GM18526 (cell line): ENCODE data around the gene PTPRG.

ENCODE experiments used
- POLR2A ChIP-seq: IDR thresholded peaks from 3 replicates; pipeline ENCODE4 v1.6.1; 2011; ENCODE audit not compliant: insufficient read length; ENCODE audit errors: extremely low read depth

Gene PTPRG

GRCh38 chr3:61668317-61668864, 107.0 kb downstream of the PTPRG start:
- no peak for TF ChIP-seq POLR2A

GRCh38 chr3:61669203-61669602, 107.8 kb downstream of the PTPRG start:
- no peak for TF ChIP-seq POLR2A

- no peak for TF ChIP-seq POLR2A
Observed at GRCh38 chr3:61669668-61670299, 108.4 kb downstream of the PTPRG start.

- TF ChIP-seq POLR2A, result no peak
Observed at GRCh38 chr3:61673651-61674050, 112.3 kb downstream of the PTPRG start.

DNA sequence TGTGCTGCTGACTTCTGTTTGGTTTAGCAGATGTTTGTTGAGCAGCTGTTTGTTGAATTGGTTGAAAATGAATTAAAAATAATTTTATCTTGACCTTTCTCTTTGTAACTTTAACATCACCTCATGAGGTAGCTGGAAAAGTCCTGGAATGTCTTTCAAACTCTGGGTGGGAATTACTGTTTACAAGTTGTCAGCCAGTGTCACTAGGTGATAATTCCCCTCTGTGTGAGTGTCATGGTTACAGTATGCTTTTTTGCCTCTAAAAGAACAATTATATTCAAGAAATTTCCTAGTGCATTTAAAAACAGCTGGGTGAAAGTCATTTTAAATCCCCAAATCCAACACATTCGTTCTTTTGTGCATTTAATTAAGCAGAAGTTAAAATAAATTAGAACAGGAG, 113.2 kb downstream of the PTPRG start:
- no peak for TF ChIP-seq POLR2A

- TF ChIP-seq POLR2A, result no peak
Observed at GRCh38 chr3:61679026-61679425, 117.7 kb downstream of the PTPRG start.

DNA sequence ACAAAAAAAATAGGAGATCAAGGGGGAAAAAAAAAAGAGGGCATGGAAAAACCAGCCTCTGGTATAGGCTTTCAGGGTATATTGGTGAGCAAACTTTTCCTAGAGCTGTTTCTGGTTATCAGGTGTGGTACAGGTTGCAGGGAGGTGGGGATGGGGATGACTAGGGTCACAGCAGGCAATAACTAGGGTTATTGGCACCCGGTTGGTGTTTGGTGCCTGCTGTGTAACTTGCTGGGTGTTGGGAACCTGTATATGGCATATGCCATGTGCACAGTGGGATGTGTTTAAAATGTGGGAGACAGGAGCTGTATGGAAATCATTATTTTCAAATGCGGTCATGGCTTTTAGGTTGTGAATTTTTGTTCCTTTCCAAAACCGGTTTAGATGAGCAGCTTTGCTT, 119.2 kb downstream of the PTPRG start:
- TF ChIP-seq POLR2A, result no peak

DNA sequence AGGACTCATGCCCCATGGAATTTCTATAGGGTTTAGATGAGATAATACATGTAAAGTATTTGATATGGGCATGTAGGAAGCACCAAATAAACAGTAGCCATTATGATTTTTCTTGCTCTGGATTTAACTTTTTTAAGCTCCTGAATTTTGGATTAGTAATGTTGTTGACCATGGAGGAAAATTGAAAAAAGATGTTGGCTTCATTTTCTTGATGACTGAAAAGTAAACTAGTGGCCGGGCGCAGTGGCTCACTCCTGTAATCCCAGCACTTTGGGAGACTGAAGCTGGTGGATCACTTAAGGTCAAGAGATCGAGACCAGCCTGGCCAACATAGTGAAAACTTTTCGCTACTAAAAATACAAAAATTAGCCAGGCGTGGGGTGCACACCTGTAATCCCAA, 120.3 kb downstream of the PTPRG start:
- TF ChIP-seq POLR2A, result no peak

- TF ChIP-seq POLR2A, result no peak
Observed at GRCh38 chr3:61682671-61683548, 121.5 kb downstream of the PTPRG start.

DNA sequence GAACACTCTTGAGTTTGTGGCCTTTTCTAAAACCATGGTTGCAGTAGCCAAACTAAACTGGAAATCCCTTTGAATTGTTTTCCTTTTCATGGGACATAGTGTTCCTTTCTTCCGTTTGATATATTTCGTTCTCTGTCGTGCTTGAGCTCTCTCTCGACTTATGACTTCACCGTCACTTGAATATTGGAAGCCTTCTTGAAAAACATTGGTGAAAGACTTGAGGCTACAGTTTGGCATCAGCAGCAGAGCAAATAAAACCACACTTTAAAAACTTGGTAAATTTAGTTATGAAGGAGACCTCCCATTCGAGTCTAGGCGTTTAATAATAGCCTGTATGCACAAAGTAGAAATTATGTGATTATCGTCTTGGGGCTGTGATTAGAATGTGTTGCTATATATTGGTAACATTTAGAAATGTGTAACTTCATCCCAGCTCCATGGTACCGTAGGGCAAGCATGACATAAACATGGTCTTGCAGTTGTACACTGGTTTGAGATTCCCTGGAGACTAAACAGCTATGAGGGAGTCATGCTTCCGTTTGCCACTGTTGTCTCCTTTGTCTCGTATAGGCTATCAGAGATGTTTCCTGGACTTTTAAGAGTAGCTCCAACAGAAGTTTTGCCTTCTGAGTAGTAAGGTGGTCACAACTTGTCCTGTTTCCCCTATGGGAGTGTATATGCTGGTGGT, 122.3 kb downstream of the PTPRG start:
- no peak for TF ChIP-seq POLR2A

DNA sequence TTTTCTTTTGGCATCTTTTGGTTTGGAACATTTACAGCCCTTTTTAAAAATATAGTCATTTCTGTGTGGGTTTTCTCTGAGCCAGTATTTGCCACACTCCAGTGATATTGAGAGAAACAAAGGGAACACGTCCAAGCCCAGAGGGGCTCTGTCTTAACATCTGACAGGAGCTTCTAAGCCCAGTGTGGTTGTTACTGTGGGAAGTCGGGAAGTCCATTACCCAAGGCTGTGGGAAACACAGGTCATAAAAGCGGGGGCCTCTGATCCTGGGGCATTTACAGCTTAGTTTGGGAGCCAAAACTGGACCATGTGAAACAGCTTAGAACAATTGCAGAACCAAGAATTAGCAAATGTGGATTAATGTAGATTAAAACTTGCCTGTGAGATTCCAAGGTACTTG, 123.0 kb downstream of the PTPRG start:
- no peak for TF ChIP-seq POLR2A

GRCh38 chr3:61685755-61686154, 124.4 kb downstream of the PTPRG start:
- no peak for TF ChIP-seq POLR2A

DNA sequence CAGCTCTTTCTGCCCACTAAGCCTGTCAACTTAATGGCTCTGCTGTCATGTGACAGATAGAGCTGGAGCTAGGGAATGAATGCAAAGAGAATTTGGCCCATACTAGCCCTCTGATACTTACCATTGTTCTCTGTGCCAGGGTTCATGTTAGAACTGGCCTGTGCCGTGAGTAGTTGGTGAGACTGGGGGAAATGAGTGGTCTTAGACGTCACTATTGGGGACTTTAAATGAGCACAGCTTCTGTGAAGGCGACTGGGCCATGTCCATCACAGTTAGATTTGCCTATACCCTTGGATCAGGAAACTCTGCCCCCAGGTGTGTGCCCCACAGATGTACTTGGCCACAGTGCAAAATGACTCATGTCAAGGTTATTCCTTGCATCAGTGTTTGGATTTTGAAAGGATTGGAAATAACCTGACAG, 124.9 kb downstream of the PTPRG start:
- no peak for TF ChIP-seq POLR2A

- no peak for TF ChIP-seq POLR2A
Observed at GRCh38 chr3:61687206-61687605, 125.8 kb downstream of the PTPRG start.

DNA sequence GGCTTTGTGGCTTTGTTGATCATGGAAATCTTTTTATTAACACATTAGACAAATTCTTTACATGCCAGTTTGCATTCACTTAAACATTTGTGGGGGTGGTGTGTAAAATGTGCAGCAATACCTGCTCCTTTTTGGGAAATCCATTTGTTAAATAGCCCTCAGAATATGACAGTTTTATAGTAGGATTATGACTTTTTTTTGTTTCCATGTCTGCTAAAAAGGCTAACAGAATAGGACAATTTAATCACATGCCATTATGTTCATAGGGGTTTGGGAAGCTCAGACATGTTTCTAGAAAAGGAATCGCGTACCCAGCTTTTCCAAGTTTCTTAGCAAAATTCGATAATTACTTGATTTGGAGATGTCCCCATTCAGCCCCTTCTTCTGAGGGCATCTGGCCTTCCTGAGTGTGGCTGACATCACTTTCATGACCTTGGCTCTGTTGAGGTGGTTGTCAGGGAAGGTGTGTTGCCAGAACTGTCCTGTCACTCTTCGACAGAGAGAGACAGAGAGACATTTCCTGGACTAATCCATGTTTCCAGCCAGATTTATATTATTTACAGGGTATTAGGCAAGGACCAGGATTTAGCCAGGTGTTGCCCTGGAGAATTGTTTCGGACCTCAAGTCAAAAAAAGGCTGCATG, 126.4 kb downstream of the PTPRG start:
- no peak for TF ChIP-seq POLR2A
